Measurements from ENCODE around the gene FOLR1. TPM values are rescaled to one million over a fixed set of nuclear protein-coding genes. Genes with fewer than 3 reads are reported as not detected.

The FOLR1 gene
- total and polyA plus RNA-seq, 10 of the 15 experiments (the other 5 are each of a cell fraction or from before 2014, with no cell fraction given), result not detected

GRCh38 chr11:72222907-72223614 lies 31.1 kb downstream of the FOLR1 start (continued):
- TF ChIP-seq TCF3 (IDR thresholded peaks at IDR 0.05; ENCODE audit: borderline replicate concordance, insufficient read depth, low read depth, low read length) (0 out of 2 replicates have a peak, but pooled peaks have one; percentile 23), NR2C2 (IDR thresholded peaks at IDR 0.05; ENCODE audit: borderline replicate concordance, control insufficient read depth, insufficient read length, low read depth) (no peak), BACH1 (IDR thresholded peaks at IDR 0.05; ENCODE audit: borderline replicate concordance) (0 out of 2 replicates have a peak, but pooled peaks have one; percentile 44), REST (IDR thresholded peaks at IDR 0.05; ENCODE audit: low read depth, low read length) (no peak), MYC (IDR thresholded peaks at IDR 0.05; ENCODE audit: insufficient read depth, insufficient read length, insufficient replicate concordance, low read length, severe bottlenecking) (no peak), TAF1 (IDR thresholded peaks at IDR 0.05; ENCODE audit: borderline replicate concordance, low read depth, low read length) (peak; percentile 22; the same call in 1 of the 2 replicates), BCL3 (IDR thresholded peaks at IDR 0.05; ENCODE audit: borderline replicate concordance, insufficient read depth, low read depth, low read length, poor library complexity, severe bottlenecking) (no peak)
